SK-N-SH (cell line): ENCODE measurements around the gene NPIPB8. TPM values are rescaled to one million over a fixed set of nuclear protein-coding genes. Genes with fewer than 3 reads are reported as not detected.

Experiments
- CTCF ChIA-PET: fragments of 300-600, 350-600 bp; formaldehyde crosslinking; extraction: SDS; loops from one replicate; lab custom pipeline; 2021; lab: Yijun Ruan, JAX
- POLR2A ChIA-PET: fragments of 350-600 bp; sonication (Branson Sonifier 250); formaldehyde crosslinking; extraction: SDS; loops from one replicate; lab custom pipeline; 2020; ENCODE audit warnings: antibody characterized with exemption, inconsistent platforms; lab: Yijun Ruan, JAX
- DNase-seq: peaks from one replicate; pipeline ENCODE4 v3.0.0; 2012
- H2AFZ ChIP-seq: fragments of 200-600 bp; sonication (generic); 2 replicates; pipeline ENCODE4 v1.8.1; 2016; ENCODE audit warnings: antibody characterized with exemption, mild to moderate bottlenecking, low read depth
- H3F3A ChIP-seq: fragments of 200-600 bp; sonication (generic); replicated peaks from 2 replicates; pipeline ENCODE3; 2016; ENCODE audit warnings: antibody characterized with exemption, mild to moderate bottlenecking; ENCODE audit not compliant: insufficient read depth
- H3K27ac ChIP-seq, 2 experiments: fragments of 200-500 bp in 1 of 2; fragments of 200-600 bp in 1 of 2; sonication (Bioruptor generic) in 1 of 2; sonication (generic), shearing (Covaris generic) in 1 of 2; 2 replicates each; pipeline versions ENCODE4 v1.5.1 to v1.6.1; 2014 to 2016; ENCODE audit warnings: low read depth in 2 of 2, inconsistent platforms in 1 of 2, low read length in 1 of 2, mild to moderate bottlenecking in 1 of 2, mixed read lengths in 1 of 2
- H3K27me3 ChIP-seq: fragments of 200-600 bp; sonication (generic), shearing (Covaris generic); 2 replicates; pipeline ENCODE4 v1.6.1; 2016; ENCODE audit warnings: mixed run types; ENCODE audit not compliant: insufficient read depth
- H3K36me3 ChIP-seq, 2 experiments: fragments of 200-500 bp in 1 of 2; fragments of 200-600 bp in 1 of 2; sonication (Bioruptor generic) in 1 of 2; sonication (generic) in 1 of 2; replicated peaks in 1 of 2; 2 replicates each; pipeline versions ENCODE3 to v1.5.1; 2014 to 2016; ENCODE audit warnings: low read length in 1 of 2, mild to moderate bottlenecking in 1 of 2; ENCODE audit not compliant: insufficient read depth in 2 of 2, control insufficient read depth in 1 of 2
- H3K4me1 ChIP-seq, 2 experiments: fragments of 200-500 bp in 1 of 2; fragments of 200-600 bp in 1 of 2; sonication (Bioruptor generic) in 1 of 2; sonication (generic), shearing (Covaris generic) in 1 of 2; 2 replicates each; pipeline versions ENCODE4 v1.5.1 to v1.6.1; 2014 to 2016; ENCODE audit warnings: low read depth in 1 of 2, low read length in 1 of 2, mixed run types in 1 of 2; ENCODE audit not compliant: insufficient read depth in 2 of 2, control insufficient read depth in 1 of 2
- H3K4me2 ChIP-seq: fragments of 200-600 bp; sonication (generic), shearing (Covaris generic); 2 replicates; pipeline ENCODE4 v1.6.1; 2017; ENCODE audit warnings: mixed run types
- H3K4me3 ChIP-seq, 2 experiments: fragments of 200-500 bp in 1 of 2; fragments of 200-600 bp in 1 of 2; sonication (Bioruptor generic) in 1 of 2; sonication (generic), shearing (Covaris generic) in 1 of 2; 2 replicates each; pipeline versions ENCODE4 v1.5.1 to v1.8.1; 2014 to 2016; ENCODE audit warnings: low read depth in 2 of 2, inconsistent platforms in 1 of 2, low read length in 1 of 2, mild to moderate bottlenecking in 1 of 2, mixed read lengths in 1 of 2, moderate library complexity in 1 of 2
- H3K79me2 ChIP-seq: fragments of 200-600 bp; sonication (generic); 2 replicates; pipeline ENCODE4 v1.8.1; 2017; ENCODE audit warnings: mild to moderate bottlenecking; ENCODE audit not compliant: insufficient read depth
- H3K9ac ChIP-seq: fragments of 200-600 bp; sonication (generic); 2 replicates; pipeline ENCODE4 v1.6.1; 2017; ENCODE audit warnings: mixed run types
- H3K9me2 ChIP-seq: fragments of 200-600 bp; sonication (generic); 2 replicates; pipeline ENCODE4 v1.6.1; 2017; ENCODE audit warnings: mixed run types
- H3K9me3 ChIP-seq: fragments of 200-600 bp; sonication (generic); 2 replicates; pipeline ENCODE4 v1.6.1; 2017; ENCODE audit warnings: mixed run types, mild to moderate bottlenecking, moderate library complexity
- H4K20me1 ChIP-seq: fragments of 200-600 bp; sonication (generic); 2 replicates; pipeline ENCODE4 v1.6.1; 2017; ENCODE audit warnings: mild to moderate bottlenecking, mixed run types; ENCODE audit not compliant: insufficient read depth
- CHD2 ChIP-seq: fragments of 150-350 bp; IDR thresholded peaks from 2 replicates; pipeline ENCODE4 v1.6.1; 2018; ENCODE audit warnings: low read length; ENCODE audit not compliant: partially characterized antibody
- CTCF ChIP-seq: fragments of 200-600 bp; sonication (generic); IDR thresholded peaks from 2 replicates; pipeline ENCODE4 v1.6.1; 2017; ENCODE audit warnings: antibody characterized with exemption, mild to moderate bottlenecking, moderate library complexity
- ELF1 ChIP-seq: IDR thresholded peaks from 2 replicates; pipeline ENCODE4 v1.4.0; 2012
- EZH2phosphoT487 ChIP-seq: fragments of 200-600 bp; sonication (generic); IDR thresholded peaks from 2 replicates; pipeline ENCODE4 v1.6.1; 2017; ENCODE audit warnings: low read depth, mixed run types, mild to moderate bottlenecking, antibody characterized with exemption, moderate library complexity, borderline replicate concordance
- FOSL2 ChIP-seq: IDR thresholded peaks from 2 replicates; pipeline ENCODE4 v1.4.0; 2012; ENCODE audit warnings: low read depth, mild to moderate bottlenecking, moderate library complexity, borderline replicate concordance
- FOXJ3 ChIP-seq: sonication (generic); formaldehyde crosslinking; IDR thresholded peaks from 2 replicates; pipeline ENCODE4 v1.5.1; 2020; ENCODE audit warnings: mild to moderate bottlenecking, missing genetic modification reagents
- FOXM1 ChIP-seq: IDR thresholded peaks from 2 replicates; pipeline ENCODE4 v1.4.0; 2012; ENCODE audit warnings: low read depth, mild to moderate bottlenecking
- MAX ChIP-seq: IDR thresholded peaks from 2 replicates; pipeline ENCODE4 v1.4.0; 2012; ENCODE audit warnings: low read depth
- MEF2A ChIP-seq: IDR thresholded peaks from 2 replicates; pipeline ENCODE4 v1.4.0; 2012; ENCODE audit warnings: low read depth, borderline replicate concordance
- MXI1 ChIP-seq: IDR thresholded peaks from 2 replicates; pipeline ENCODE4 v1.6.1; 2012; ENCODE audit warnings: mild to moderate bottlenecking, low read depth, low read length, improper control_type of control experiment
- NRF1 ChIP-seq: IDR thresholded peaks from 2 replicates; pipeline ENCODE4 v1.6.1; 2012; ENCODE audit warnings: low read depth, mild to moderate bottlenecking, low read length
- PBX3 ChIP-seq: IDR thresholded peaks from 2 replicates; pipeline ENCODE4; 2012
- RCOR1 ChIP-seq: fragments of 150-350 bp; IDR thresholded peaks from 2 replicates; pipeline ENCODE4 v1.6.1; 2017; ENCODE audit warnings: antibody characterized with exemption, low read length
- REST ChIP-seq: IDR thresholded peaks from 2 replicates; pipeline ENCODE4 v1.6.1; 2012; ENCODE audit warnings: mild to moderate bottlenecking, low read depth, low read length, moderate library complexity
- RFX5 ChIP-seq: IDR thresholded peaks from 2 replicates; pipeline ENCODE4 v1.6.1; 2012; ENCODE audit warnings: mild to moderate bottlenecking, improper control_type of control experiment, low read length
- SIN3A ChIP-seq: IDR thresholded peaks from 2 replicates; pipeline ENCODE4 v1.6.1; 2012; ENCODE audit warnings: low read depth, mild to moderate bottlenecking, low read length, moderate library complexity, borderline replicate concordance
- SMC3 ChIP-seq: IDR thresholded peaks from 2 replicates; pipeline ENCODE4 v1.6.1; 2012; ENCODE audit warnings: low read depth, low read length, improper control_type of control experiment
- TEAD4 ChIP-seq: IDR thresholded peaks from 2 replicates; pipeline ENCODE4 v1.4.0; 2012; ENCODE audit warnings: mild to moderate bottlenecking, borderline replicate concordance; ENCODE audit not compliant: insufficient read depth
- USF1 ChIP-seq: IDR thresholded peaks from 2 replicates; pipeline ENCODE4 v1.4.0; 2012; ENCODE audit warnings: low read depth, borderline replicate concordance
- ZBTB33 ChIP-seq: IDR thresholded peaks from 2 replicates; pipeline ENCODE4 v1.4.0; 2012; ENCODE audit warnings: low read depth, borderline replicate concordance
- WGBS: methylation state at CpG from one replicate; pipeline ENCODE4 v1.1.6; 2017; ENCODE audit warnings: low lambda C conversion rate; 5-methylcytosine and 5-hydroxymethylcytosine counted together
- polyA plus RNA-seq, 3 experiments: library from polyadenylated mRNA; depleted of rRNA; stranded (reverse); fragments of >200 nt; gene quantifications; 2 replicates each; pipeline ENCODE4 v1.2.3, GENCODE V29; 2012

NPIPB8 gene
- polyA plus RNA-seq, 1 of the 3 experiments (the other 2 are of a cell fraction) = not detected

GRCh38 chr16:28607116-28607623, 30.7 kb upstream of the NPIPB8 start:
- Histone ChIP-seq H3K4me3 (no peak overlapping the region), H3K4me2 (no peak overlapping the region), H3K79me2 (no peaks in the 10 kb centered on the region), H4K20me1 (no peaks in the 10 kb centered on the region), H3K27me3 (no peaks in the 10 kb centered on the region), H3K9ac (no peak overlapping the region), H3F3A (no peaks in the 10 kb centered on the region), H3K9me3 (no peaks in the 10 kb centered on the region), H2AFZ (no peak overlapping the region), H3K36me3 (no peaks in the 10 kb centered on the region), H3K4me1 (peaks cover 0 to 9% of the 10 kb centered on the region in 2 experiments; a peak in 1 of 4 replicates), H3K27ac (no peak overlapping the region), H3K9me2 (no peaks in the 10 kb centered on the region)
- no peak for TF ChIP-seq FOXM1
- no peak for TF ChIP-seq MXI1
- TF ChIP-seq SIN3A = no peak
- TF ChIP-seq FOSL2 = no peak
- TF ChIP-seq REST = no peak
- no peak for TF ChIP-seq CHD2
- TF ChIP-seq RFX5 = no peak
- TF ChIP-seq NRF1 = no peak
- no peak for TF ChIP-seq CTCF
- no peak for TF ChIP-seq PBX3
- no peak for TF ChIP-seq MEF2A
- no peak for TF ChIP-seq RCOR1
- no peak for TF ChIP-seq ELF1
- TF ChIP-seq EZH2phosphoT487 = no peak
- no peak for TF ChIP-seq SMC3
- TF ChIP-seq FOXJ3 (CRISPR knock-in tag) = no peak
- TF ChIP-seq ZBTB33 = no peak
- TF ChIP-seq MAX = no peak
- TF ChIP-seq TEAD4 = no peak
- TF ChIP-seq USF1 = no peak
- ChIA-PET CTCF (no interaction called here), POLR2A (no interaction called here)
- 88% methylated on average over 7 of the region's 9 CpGs for WGBS
- DNase-seq = no peak
